GM12891 (cell line): ENCODE measurements around the gene SLC16A8.

ENCODE experiments used
- POLR2A ChIP-seq: IDR thresholded peaks from 2 replicates; pipeline ENCODE4 v1.6.1; 2011; ENCODE audit warnings: low read depth, low read length, control low read depth
- POLR2AphosphoS5 ChIP-seq: IDR thresholded peaks from 2 replicates; pipeline ENCODE4 v1.6.1; 2011; ENCODE audit warnings: low read depth, low read length, control low read depth
- POU2F2 ChIP-seq: IDR thresholded peaks from 2 replicates; pipeline ENCODE4 v1.6.1; 2011; ENCODE audit warnings: low read depth, mild to moderate bottlenecking, control low read depth, low read length, moderate library complexity

DNA sequence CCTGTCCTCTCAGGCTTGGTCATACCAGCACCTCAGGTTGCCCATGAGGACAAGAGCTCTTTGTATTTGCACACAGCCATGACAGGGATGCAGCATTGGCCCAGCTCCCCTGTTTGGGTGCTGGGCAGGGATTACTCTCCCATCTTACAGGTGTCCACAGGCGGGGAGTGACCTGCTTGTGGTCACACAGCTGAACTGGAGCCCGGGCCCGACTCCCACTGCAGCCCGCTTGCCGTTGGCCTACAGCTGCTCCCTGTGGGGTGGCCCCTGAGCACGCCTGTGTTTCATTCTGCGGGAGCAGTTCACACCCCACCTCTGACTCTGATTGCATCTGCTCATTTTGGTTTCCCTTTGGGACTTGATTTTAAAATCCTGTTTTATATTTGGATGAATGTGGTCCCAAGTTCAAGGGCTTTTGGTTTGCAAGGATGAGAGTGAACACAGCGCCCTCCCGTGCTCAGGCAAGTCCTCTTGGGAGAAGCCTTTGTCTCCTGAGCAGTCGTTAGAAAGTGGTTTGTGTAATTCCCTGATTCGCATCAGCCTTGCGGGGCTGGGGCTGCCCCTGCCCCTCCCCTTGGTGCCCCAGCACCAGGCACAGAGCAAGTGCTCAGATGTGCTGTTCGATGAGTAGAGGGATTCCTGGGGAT lies 17.5 kb downstream of the SLC16A8 start:
- TF ChIP-seq POU2F2, result no peak
- no peak for TF ChIP-seq POLR2A
- TF ChIP-seq POLR2AphosphoS5, result no peak
